GM19467 (cell line): Measurements from ENCODE around the gene DIPK1A.
"Not testable (repeated sequence)": the region's sequence is repeated elsewhere in the genome, so short reads cannot be mapped to it uniquely, and the experiment has no call there.

Source experiments
- ATAC-seq: cut with Tn5 transposase; IDR thresholded peaks from one replicate; pipeline ENCODE4 v1.9.1; 2021; ENCODE audit warnings: mild to moderate bottlenecking, moderate library complexity; ENCODE audit not compliant: unreplicated experiment

DIPK1A gene

DNA sequence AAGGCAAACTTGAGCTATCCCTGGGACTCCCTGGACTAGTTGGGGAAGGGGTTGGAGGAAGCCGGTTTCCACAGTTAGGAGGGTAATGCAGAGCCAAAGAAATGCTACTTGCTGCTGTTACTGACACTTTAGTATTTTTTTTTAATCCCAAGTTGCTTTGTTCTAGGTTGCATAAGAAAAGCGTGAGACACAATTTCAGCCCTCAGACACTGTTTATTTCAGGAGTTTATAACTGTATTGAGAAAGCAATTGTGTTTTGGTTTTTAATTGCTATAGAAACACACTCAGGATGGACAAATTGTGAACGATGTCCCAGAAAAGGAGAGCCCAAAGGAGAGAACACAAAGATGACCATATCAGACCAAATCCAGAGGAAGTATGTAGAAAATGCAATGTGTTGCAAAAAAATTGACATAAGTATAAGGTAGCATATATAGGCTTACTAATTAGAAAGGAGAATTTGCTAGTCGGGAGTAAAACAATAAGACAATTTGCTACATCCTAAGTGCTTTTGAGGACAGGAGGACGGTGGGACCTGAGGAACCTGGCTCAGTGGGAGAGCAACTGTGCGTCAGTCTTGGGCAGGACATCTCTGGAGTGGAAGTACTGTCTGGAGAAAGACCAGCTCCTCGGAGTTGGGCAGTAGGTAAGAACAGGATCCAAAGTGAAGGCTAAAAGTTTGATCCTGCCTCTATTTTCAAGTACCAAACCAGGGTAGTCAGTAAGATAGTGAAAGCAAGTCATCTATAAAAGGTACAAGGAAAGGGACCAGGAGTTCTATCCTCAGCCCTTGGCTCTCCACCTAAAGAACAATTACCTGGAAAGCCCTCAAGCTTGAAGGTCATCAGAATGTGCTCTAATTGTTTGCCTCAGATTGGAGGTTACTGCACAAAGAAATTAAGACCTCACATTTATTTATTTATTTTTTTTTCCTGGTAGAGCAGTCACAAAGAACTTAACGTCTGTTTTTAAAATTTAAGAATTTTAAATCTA lies 39.9 kb downstream of the DIPK1A start:
- ATAC-seq = no peak

DNA sequence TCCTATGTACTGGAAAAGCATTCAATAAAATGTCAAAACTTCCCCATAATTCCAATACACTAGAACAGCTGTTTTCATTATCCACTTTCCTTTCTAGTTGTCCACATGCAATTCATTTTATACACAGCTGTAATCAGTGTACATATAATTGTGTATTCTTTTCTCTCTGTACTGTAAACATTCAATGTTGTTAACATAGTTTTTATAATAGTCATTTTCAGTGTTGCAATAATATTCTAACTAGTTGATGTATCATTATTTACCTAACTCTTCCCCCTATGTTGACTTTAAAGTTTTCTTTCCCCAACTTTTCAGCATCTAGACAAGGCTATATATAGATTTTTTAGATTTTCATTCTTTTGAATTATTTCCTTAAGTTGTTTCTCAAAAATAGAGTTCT lies 44.4 kb downstream of the DIPK1A start:
- ATAC-seq = no peak

DNA sequence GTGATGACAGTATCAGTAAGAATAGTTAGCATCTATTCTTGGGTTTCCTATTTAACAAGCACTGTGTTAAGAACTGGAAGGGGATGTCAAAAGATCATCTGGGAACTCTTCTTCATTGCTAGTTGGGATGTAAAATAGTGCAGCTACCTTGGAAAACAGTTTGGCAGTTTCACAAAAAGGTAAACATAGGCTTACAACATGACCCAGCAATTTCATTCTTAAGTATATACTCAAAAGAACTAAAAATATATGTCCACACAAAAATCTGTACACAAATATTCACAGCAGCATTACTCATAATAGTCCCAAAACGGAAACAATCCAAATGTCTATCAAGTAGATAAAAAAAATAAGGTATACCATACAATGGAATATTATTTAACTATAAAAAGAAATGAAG lies 45.7 kb downstream of the DIPK1A start:
- no peak for ATAC-seq

DNA sequence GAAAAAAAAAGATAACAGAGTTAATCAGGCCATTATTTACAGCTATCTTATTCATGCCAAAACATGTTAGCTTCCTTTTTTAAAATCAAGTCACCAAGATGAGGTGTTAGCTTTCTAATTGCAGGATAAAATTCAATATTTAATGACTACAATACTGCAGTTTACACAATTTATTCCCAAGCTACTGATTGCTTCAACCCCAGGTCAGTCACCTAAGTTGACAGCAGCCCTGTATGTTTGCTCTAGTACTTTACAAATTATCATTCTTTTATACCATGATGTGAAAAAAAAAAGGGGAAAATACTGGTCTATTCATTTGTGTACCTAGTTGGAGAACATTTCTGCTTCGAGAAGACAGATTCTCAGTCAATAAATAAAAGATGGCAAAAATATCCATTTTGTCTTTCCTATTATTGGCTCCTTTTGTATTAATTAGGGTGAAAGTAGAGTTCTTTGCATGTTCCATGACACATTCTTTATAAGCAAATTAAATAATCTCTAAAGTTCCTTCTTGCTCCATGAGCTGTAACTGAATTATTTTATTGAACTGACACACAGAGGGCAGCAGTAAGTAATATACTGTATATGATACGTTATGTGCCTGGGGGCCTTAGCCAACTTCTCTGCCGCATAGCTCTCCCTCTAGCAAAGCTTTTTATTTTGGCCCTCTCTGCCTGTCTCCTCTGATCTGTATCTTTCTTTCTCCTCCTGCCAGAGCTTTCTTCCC lies 48.0 kb downstream of the DIPK1A start:
- ATAC-seq = no peak

DNA sequence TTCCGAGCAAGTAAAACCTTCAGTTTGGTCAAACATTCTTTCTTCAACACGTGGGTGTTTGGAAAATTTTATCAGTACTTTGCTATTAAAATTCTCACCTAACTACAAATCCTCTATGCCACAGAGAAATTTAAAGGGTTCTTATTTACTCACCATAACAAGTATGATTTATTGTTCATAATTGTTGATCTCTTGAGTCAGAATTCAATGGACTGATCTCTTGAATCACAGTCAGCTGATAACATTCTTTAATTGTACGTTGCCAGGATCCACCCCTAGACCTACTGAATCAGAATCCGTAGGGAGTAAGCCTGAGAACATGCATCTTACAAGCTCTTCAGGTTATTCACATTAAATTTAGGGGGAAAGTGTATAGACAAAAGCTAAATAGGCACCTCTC lies 51.2 kb downstream of the DIPK1A start:
- ATAC-seq = no peak

DNA sequence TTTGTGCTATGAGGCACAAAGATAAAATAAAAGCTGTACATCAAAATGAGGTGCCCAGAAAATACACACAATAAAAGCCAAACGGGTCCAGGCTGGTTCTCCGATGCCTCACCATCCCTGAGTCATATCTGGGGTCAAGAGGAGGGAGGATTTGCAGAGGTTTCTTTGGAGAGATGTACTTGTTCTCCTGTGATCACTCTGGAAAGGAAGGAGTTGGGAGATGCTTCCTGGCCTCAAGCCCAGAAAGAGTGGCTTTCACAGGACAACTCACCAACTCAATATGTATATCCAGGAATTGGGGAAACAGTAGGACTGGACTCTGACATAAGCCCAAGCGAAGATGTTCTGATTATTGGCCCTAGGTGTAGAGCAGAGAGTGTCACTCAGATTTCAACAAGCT lies 51.9 kb downstream of the DIPK1A start:
- no peak for ATAC-seq

DNA sequence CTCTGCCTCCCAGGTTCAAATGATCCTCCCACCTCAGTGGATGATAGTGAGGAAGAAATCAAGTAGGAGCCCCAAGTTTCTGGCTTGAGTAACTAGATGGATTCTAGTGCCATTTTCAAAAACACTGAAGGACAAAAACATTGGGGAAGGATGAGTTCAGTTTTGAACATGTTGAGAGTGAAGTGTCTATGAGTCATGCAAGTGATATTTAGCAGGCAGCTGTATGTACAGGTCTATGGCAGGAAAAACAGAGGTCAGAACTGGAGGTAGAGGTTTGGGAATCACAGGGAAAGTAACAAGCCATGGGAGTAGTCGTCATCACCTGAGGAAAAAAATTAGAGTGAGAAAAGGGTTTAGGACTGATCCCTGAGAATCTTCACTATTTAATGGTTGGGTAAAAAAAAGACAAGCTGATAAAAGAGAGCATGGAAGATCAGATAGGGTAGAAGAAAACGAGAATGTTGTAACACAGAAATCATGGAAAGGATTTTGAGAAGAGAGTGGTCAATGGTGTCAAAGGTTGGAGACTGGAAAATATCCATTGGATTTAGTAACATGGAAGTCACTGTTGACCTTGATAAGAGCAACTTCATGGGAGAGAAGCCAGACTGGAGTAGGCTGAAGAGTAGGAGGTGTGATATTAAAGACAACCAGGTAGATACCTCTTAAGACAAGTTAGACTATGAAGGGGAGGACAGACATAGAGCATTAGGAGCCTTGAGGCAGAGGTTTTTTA lies 53.1 kb downstream of the DIPK1A start:
- ATAC-seq = no peak

DNA sequence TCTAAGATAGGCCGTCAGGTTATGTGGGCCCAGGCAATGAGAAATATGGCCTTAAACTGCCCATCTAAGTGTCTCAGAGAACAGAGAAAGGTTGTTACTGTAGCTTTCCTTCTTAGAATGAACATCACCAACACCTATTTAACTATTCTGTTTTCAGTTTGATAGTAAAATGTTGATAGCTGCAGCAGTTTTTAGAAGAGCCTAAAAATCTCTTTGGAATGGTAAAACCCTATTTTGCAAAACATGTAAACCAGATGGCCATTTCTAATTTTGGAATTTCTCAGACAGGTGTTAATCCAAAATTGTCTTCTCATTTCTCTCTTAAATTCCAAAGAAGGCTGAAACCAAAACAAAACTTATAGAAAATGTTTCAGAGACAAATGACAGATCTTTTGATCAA lies 57.5 kb downstream of the DIPK1A start:
- no peak for ATAC-seq

DNA sequence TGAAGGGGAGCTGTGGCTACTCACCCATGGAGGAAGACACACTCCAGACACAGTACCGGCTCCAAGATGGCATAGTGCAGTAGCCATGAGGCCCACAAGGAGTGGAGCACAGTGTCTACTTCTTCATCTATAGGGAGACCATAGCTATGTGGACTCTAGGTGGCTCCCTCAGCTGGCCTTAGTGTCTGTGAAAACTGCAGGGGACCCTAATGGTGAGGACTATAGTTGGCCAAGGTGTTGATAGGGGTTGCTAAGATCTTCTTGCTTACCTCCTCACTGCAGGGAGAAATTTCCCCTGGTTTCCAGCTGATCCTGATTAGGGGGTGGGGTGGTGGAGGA lies 58.9 kb downstream of the DIPK1A start:
- no peak for ATAC-seq

DNA sequence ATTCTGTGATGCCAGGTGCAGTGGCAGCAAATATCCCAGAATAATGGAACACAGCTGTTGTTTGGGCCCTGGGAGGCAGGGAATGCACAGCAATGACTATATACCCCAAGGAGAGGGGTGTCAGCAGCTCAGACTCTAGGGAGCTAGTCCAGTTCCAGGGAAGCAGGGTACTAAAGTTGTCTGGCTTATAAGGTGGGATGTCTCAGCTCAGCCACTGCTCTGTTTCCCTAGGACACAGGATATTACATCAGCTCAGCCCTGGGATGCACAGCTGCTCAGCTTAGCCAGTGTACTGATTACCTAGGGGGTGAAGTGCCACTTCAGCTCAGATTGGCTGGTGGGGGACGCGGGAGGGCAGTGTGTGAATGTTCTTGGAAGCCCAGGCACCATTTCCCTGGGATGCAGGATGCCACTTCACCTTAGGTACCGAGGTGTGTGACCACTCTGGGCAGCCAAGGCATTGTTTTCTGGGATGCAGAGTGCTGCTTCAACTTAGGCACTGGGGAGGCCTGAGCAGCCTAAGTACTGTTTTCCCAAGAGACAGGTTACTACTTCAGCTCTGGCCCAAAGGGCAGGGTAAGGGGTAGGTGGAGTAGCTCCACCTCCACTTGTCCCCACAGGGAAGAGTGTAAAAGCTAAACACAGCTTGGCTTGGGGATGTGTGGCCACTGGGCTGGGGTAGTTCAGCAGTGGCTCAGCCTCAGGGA lies 59.4 kb downstream of the DIPK1A start:
- ATAC-seq = no peak

DNA sequence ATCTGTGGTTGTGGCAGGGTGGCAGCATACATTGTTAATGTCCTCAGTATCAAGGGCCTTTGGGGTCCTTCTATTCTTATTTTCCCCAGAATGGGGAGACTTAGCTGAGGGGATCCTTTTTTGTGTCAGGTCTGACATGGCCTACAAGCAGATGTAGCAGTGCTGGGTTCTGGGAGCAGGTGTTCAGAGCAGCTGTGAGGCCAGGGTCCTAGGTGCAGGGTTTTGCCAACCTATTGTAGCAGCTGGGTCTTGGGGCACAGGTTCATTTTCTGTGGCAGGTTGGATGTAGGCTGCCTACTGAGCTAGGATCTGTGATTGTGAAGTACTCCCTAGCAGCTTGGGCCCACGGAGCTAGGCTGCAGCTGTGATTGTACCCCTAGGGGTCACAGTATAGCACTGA lies 60.1 kb downstream of the DIPK1A start:
- ATAC-seq = no peak

DNA sequence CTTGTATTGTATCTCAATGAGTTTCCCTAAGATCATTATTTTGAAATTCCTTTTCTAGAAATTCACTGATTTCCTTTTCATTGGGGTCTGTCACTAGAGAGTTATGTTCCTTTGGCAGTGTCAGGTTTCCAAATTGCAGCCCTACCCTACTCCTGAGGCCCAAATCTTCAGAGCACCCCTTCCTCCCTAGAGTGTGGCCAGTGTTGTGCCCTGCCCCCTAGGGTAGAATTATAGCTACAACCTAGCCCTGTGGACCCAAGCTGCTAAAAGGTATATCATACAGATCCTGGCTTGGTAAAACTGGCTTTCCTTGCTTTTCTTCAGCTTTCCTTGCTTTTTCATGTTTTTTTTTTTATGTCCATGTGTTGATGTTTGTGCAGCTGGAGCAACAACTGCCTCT lies 60.7 kb downstream of the DIPK1A start:
- no peak for ATAC-seq

DNA sequence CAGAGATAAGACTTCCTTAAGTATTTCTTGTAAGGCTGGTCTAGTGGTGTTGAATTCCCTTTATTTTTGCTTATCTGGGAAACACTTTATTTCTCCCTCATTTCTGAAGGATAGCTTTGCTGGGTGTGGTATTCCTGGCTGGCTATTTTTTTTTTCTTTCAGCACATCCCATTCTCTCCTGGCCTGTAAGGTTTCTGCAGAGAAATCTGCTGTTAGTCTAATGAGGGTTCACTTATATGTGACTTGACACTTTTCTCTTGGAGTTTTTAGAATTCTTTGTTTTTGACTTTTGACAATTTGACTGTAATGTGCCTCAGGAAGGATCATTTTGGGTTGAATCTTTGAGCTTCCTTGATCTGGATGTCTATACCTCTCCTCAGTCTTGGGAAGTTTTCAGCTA lies 61.5 kb downstream of the DIPK1A start:
- ATAC-seq = no peak

DNA sequence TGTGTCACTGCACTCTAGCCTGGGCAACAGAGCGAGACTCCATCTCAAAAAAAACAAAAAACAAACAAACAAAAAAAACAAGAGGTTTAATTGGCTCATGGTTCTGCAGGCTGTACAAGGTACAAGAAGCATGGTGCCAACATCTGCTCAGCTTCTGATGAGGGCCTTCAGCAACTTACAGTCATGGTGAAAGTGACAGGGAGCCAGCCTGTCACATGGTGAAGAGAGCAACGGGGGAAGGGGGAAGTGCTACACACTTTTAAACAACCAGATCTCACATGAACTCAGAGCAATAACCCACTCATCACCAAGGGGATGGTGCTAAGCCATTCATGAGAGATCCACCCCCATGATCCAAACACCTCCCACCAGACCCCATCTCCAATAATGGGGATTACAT lies 63.2 kb downstream of the DIPK1A start:
- not testable (repeated sequence) for ATAC-seq

DNA sequence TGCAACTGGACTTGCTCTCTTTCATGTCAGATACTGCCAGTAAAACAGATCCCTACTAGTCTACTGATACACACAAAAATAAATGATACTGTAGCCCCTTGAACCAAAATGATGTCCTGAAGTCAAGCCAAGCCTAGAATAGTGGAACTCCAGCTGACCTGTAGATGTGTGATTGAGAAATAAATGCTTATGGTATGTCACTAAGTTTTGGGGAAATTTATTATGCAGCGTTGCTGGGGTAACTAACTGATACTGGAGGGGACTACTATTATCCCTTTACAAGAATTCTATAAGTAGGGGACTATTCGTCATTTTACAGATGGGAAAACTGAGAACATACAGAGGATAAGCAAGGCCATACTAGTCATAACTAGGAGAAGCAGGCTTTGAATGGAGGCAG lies 73.8 kb downstream of the DIPK1A start:
- ATAC-seq = no peak

DNA sequence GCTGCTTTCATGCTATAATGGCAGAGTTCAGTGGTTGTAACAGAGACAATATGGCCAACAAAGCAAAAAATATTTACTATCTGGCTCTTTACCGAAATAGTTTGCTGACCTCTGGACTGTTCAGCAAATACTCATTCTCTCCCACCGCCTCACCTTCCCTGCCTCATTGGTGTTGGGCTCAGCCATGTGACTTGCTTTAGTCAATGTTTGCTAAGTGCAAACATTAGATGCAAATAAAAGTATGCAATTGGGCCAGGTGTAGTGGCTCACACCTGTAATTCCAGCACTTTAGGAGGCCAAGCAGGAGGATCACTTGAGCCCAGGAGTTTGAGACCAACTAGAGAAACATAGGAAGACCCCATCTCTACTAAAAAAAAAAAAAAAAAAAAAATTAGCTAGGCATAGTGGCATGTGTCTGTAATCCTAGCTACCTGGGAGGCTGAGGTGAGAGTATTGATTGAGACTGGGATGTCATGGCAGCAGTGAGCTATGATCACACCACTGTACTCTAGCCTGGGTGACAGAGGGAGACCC lies 74.3 kb downstream of the DIPK1A start:
- ATAC-seq = no peak

DNA sequence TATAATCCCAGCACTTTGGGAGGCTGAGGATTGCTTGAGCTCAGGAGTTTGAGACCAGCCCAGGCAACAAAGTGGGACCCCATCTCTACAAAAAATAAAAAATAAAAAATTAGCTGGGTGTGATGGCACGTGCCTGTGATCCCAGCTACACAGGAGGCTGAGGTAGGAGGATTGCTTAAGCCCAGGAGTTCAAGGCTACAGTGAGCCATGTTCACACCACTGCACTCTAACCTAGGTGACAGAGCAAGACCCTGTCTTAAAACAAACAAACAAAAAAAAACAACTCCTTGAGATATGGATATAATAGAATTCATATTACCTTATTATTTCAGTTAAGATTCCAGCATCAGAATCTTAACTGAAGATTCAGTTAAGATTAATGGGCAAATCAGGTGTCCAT lies 77.1 kb downstream of the DIPK1A start:
- no peak for ATAC-seq

DNA sequence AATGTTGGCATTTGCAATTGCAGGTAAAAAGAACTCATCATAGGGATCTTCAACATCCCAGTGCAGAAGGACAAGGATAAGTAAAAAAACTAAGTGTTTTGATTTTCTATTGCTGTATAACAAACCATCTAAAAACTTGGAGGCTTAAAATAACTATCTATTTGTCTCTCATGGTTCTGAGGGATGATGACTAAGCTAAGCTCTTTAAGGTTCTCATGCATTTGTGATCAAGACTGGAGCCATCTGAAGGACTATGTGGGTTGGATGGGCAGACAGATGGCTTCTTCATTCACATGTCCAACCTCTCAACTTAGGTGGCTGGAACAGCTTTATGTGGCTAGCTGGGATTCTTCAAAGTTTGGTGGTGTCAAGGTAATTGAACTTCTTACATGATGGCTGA lies 78.0 kb downstream of the DIPK1A start:
- no peak for ATAC-seq

DNA sequence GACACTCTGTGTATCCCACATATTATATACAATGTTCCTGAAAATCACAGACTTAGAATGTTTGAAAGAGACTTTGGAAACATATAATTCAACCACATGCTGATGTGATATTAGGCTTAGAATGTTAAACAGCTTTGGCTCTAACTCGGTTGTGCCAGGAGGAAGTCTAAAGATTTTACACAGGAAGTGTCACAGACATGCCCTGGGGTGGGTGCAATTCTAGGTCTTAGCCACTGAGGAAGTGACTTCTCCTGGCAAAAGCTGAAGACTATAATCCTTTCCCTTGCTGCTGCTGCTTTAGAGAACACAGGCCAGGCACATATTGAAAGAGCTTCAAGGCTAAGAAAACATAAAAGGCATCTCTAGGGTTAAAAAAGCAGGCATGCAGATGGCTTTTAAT lies 78.4 kb downstream of the DIPK1A start:
- ATAC-seq = no peak

DNA sequence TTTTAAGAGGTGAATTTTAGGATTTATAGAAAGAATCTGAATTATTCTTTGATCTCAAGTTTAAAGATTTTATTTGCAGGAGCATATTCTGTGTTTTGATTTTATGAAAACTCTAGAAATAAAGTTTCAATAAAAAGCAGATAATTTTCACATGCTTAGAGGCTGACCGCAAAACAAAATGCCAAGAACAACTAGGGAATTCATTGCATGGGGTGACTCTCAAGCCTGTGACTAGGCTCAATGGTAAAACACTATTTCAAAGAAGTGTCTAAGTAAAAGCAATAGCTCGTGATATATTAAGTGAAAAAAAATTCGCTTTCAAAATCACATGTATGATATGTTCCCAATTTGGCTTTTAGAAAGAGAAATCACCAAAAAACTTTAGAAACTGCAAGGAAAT lies 79.9 kb downstream of the DIPK1A start:
- no peak for ATAC-seq
